Fibroblast of skin of left quadriceps (primary cell): ENCODE data around the gene CKM.
A peak's percentile ranks its signal among the peaks of the same experiment; 100 is the strongest.
"Not testable (repeated sequence)": the region's sequence is repeated elsewhere in the genome, so short reads cannot be mapped to it uniquely, and the experiment has no call there.

Experiments used
- DNase-seq, 2 experiments: peaks; one replicate each; pipeline ENCODE4 v3.0.0-alpha.2; 2013; ENCODE audit warnings: low read depth in 2 of 2

Gene CKM

DNA sequence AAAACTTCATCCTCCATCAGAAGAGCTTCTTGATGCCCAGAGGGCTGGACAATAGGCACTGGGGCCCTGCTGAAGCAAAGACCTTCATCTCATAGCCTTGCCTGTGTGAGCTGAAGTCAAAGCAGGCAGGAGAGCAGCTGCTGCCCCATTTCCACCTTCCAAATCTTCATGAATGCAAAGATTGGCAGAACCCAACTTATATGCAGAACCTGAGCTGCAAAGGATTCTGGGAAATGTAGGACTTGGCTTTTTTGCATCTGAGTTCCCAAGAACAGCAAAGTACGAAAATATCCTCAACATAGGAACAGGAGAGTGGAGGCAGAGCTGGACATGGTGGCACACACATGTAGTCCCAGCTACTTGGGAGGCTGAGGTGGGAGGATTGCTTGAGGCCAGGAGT, 30.8 kb downstream of the CKM start:
- no peak for DNase-seq

DNA sequence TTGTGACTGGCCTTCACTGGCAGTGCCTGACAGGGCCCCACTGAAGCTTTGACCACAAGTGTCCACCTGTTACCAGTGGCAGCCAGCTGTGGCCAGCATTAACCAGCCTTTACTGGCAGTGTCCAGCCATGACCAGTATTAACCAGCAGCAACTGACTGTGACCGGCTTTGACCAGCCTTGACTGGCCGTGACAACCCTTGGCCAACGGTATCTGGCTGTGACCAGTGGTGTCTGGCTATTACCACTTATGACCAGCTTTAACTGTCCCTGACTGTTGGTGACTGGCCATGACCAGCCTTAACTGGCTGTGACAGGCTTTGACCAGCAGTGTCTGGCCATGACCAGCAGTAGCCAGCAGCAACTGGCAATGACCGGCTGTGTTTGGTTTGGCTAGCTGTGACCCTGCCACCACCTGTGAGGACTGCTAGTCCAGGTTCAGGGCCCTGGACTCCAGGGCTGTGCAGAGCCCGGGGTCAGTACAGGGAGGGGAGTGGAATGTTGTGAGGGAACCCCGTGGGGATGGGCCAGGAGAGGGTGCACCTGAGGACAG, 32.2 kb downstream of the CKM start:
- DNase-seq: no peak

DNA sequence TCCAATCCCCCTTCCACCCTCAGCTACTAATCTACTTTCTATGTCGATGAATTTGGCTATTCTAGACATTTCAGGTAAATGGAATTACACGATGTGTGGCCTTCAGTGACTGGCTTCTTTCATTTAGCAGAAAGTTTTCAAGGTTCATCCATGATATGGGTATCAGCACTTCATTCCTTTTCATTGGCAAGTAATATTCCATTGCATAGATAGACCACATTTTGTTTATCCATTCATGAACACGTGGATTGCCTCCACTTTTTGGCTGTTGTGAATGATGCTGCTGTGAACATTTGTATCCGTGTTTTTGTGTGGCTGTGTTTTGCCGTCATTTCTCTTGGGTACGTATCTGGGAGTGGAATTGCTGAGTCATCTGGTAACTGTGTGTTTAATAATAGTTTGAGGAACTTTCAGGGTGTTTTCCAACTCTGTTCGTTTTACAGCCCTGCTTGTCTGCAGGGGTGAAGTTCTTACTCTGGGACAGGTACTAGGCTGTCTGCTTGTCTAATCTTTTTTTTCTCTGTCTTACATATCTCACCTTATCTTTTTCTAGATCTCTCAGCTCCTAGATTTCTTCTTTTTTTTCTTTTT, 39.1 kb downstream of the CKM start:
- DNase-seq: no peak

DNA sequence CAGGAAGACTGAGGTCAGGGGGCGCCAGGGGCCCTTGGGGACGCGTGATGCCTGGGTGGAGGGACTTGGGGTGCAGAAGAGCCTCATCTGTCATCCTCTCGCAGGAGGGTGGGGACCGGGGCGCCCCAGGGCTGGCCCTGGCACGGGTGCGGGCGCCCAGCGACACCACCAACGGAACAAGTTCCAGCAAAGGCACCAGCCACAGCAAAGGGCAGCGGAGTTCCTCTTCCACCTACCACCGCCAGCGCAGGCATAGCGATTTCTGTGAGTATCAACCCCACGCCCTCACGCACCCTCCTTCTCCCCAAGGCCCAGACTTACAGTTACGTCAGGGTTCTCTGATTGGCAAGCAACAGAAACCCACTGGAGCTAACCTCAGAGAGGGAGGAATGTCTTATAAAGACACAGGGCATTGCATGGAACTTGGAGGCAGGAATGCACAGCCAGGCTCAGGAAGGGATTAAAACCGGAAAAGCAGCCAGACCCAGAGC, 42.2 kb downstream of the CKM start:
- no peak for DNase-seq

DNA sequence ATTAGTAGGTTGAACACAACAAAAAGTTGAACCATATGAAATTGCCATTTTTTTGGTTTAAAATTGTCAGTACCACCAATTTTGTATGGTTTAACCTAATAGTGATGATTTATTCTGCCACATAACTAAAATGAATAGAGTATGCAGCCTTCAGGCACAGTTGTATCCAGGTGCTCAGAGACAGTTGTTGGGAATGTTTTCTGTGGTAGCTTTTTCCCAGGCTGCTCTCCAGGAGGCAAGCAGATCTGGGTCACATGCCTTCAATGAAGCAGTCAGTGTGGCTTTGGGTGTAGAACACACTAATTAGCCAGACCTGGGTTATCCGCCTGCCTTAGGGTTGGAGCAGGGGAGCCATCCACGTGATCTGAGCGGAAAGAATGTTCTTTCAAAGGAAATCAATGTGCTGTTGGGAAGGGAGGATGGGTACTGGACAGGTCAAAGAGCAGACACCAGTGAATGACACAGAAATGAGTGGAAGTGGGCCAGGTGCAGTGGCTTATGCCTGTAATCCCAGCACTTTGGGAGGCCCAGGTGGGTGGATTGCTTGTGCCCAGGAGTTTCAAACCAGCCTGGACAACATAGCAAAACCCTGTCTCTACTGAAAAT, 43.0 kb downstream of the CKM start:
- DNase-seq: no peak

DNA sequence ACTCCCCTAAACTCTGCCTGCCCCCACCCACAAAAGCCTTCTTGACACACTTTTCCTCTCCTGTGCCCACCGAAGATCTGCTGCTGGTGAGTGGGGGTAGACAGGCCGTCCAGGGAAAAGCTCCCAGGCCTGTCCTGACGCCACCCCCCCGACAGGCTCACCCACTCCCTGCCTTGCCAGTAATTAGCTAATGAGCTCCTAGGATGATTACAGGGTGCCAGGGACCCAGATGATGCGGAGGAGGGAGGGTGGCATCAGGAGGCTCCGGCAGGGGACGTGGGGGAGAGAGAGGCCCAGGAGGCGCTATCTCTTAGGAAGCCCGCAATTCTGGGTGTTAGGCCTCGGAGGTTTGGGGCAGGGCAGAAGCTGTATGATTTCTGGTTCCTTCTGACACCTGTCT, 44.6 kb downstream of the CKM start:
- DNase-seq: no peak

DNA sequence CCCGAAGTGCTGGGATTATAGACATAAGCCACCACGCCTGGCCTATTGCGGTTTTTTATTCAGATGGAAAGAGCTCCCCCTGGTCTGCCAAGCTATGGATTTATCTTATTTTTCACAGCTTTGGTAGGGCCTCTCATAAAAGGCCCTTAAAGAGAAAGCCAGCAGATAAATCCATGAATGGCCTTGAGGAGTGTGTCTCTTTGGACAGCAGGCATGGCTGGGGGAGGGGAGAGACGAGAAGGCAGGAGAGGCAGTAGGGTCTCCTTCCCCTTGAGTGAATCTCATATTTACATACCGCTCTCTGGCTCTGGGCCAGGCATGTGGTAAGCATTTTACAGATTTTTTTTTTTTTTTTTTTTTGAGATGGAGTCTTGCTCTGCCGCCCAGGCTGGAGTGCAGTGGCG, 46.4 kb downstream of the CKM start:
- peak; percentile 72 to 74 for DNase-seq

DNA sequence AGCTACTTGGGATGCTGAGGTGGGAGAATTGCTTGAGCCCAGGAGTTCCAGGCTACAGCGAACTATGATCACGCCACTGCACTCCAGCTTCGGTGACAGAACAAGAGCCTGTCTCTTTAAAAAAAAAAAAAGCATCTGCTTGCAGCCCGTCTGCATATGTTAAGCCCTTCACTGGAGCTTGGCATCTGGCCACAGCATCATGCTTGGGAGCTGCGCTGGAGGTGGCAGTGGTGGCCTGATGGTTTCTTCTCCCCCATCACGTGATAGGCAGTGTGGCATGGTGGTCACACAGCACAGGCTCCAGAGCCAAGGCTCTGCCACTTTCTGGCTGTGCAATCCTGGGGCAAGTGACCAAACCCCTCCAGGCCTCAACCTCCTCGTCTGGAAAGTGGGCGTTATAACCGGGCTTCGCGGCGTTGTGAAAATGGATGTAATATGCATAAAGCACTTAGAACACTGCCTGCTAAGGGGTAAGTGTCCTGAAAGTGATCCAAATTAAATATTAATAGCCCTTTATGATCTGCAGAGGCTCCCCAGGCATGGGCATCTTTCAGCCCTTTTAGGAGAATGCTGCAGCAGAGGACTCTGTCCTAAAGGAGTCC, 47.2 kb downstream of the CKM start:
- DNase-seq: peak; percentile 38 to 49

DNA sequence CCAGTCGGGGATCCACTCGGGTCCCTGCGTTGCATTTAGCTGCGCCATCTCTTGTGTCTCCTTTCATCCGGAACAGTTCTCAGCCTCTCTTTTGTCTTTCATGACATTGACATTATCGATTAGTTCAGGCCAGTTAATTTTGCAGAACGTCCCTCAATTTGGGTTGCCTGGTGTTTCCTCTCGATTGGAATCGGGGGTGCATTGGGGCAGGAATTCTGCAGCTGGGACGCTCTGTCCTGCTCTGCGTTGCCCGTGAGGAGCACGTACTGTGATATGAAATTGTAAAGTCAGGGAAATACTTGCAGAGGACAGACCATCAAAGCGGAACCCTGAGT, 49.2 kb downstream of the CKM start:
- no peak for DNase-seq

DNA sequence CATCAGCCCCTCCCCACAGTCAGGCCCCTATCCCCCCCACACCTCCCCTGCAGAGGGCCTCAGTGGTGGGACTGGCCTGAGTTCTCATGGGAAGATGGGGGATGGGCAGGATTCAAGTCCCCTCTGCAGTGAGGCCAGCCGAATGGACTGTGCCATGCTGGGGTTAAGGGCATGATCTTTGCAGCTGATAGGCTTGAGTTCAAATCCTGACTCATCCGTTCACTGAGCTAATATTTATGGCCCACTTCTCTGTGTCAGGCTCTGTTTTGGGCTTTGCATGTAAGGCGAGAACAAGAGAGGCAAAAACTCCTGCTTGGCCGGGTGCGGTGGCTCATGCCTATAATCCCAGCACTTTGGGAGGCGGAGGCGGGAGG, 51.0 kb downstream of the CKM start:
- no peak for DNase-seq

DNA sequence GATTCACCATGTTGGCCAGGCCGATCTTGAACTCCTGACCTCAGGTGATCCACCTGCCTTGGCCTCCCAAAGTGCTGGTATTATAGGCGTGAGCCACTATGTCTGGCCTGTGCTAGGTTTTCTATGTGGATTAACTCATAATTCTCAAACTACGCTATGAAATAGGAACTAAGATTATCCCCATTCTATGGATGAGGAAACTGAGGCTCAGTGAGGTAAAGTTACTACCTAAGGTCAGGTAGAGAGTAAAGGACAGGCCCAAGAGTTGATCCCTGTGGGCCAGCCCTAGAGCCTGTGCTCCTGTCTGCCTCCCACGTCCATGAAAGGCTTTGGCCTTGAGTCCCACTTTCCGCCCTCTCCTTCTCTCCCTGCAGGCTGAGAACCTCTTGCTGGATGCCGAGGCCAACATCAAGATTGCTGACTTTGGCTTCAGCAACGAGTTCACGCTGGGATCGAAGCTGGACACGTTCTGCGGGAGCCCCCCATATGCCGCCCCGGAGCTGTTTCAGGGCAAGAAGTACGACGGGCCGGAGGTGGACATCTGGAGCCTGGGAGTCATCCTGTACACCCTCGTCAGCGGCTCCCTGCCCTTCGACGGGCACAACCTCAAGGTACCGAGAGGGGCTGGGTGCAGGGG, 51.5 kb downstream of the CKM start:
- no peak for DNase-seq

DNA sequence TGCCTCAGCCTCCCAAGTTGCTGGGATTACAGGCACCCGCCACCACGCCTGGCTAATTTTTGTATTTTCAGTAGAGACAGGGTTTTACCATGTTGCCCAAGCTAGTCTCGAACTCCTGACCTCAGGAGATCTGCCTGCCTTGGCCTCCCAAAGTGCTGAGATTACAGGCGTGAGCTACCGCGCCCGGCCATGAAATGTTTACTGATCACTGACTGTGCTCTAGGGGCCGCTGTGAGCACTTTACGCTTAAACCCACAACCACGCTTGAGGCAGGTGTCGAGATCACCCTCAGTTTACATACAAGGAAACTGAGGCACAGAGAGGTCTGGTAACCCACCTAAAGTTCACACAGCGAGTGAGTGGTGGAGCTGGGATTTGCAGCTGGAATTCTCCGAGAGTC, 52.7 kb downstream of the CKM start:
- DNase-seq: not testable (repeated sequence)

DNA sequence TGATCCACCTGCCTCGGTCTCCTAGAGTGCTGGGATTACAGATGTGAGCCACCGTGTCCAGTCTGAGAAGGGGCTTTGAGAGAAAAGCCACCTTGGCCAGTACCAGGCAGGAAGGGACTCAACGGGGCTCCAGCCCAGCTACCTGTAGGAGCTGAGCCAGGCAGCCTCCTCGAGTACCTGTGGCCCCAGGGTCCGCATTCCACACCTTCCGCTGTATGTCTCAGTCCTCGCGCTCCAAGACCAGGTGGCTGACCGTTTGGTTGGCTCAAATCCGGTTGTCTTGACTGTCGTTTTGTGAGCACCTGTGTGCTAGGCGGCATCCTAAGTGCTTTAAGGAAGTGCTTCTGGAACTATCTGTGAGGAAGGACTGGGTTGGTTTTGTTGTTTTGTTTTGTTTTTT, 55.4 kb downstream of the CKM start:
- DNase-seq: no peak

DNA sequence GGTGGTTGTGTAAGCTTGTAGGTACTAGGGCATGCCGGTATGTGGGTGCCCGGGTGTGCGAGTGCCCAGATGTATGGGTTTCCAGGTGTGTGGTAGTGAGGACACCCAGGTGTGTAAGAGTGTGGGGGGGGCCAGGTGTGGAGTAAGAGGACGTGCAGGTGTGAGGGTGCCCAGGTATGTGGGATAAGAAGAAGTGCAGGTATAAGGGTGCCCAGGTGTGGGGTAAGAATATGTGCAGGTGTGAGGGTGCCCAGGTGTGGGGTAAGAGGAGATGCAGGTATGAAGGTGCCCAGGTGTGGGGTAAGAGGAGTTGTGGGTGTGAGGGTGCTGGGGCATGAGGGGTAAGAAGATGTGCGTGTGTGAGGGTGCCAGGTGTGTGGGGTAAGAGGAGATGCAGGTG, 57.3 kb downstream of the CKM start:
- DNase-seq: no peak

DNA sequence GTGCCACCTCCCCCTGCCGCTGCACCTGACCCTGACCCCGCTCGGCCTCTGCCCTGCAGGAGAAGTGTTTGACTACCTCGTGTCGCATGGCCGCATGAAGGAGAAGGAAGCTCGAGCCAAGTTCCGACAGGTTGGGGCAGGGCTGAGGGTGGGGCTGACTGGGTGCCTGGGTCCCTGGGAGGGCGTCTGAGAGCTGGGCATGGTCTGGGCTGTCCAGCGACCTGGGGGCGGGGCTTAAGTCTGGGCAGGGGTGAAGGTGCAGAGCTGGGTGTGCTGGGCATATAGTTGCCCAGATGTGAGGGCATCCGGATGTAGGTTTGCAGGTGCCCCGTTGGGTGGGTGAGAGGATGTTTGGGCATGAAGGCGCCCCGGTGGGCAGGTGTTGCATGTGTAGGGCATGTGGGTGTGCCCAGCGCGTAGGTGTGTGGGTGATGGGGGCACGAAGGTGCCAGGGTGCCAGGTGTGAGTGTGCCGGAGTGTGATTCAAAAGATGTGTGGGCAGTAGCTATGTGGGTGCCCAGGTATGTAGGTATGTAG, 57.8 kb downstream of the CKM start:
- no peak for DNase-seq

DNA sequence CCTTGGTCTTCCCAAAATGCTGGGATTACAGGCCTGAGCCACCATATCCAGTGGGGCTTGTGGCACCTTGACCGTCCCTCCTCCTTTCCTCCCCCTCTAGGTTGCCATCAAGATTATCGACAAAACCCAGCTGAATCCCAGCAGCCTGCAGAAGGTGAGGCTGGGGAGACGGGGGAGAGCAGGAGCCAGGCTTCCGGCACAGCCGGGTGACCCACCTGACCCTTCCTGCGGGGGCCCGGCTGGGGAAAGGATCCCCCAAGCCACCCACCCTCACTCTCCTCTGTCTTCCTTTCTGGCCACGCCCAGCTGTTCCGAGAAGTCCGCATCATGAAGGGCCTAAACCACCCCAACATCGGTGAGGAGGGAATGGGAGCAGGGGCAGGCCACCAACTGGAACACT, 59.7 kb downstream of the CKM start:
- no peak for DNase-seq

DNA sequence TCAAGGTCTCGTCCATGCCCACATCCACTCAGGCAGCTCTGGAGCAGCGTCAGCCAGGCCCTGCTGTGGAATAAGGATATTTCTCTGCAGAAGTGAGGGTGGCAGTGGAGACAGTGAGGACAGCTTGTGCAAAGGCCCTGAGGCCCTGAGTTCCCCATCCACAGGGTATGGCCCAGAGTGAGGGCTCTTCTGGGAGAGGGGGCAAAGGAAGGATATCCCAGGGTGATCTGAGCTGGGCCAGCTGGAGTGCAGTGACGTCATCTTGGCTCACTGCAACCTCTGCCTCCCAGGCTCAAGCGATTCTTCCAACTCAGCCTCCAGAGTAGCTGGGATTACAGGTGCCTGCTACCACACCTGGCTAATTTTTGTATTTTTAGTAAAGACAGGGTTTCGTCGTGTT, 60.1 kb downstream of the CKM start:
- DNase-seq: no peak

DNA sequence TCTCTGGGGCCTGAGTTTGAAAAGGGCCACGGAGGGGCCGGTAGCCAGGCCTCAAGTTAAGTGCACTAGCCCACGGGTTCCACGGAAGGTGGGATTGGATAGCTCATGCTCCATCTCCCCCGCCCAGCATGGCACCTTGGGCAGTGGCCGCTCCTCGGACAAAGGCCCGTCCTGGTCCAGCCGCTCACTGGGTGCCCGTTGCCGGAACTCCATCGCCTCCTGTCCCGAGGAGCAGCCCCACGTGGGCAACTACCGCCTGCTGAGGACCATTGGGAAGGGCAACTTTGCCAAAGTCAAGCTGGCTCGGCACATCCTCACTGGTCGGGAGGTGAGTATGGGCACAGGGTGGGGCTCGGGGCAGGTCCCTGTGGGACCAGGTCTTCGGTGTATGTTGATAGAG, 63.8 kb downstream of the CKM start:
- no peak for DNase-seq

DNA sequence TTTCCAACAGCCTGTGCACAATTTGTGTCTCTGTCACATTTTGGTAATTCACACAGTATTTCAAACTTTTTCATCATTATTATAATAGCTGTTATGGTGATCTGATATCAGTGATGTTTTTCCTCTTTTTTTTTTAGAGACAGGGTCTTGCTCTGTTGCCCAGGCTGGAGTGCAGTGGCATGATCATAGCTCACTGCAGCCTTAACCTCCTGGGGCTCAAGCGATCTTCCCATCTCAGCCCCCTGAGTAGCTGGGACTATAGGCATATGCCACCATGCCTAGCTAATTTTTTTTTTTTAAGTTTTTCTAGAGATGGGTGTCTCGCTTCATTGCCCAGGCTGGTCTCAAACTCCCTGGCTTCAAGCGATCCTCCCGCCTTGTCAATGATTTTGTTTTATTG, 65.8 kb downstream of the CKM start:
- no peak for DNase-seq
